SK-N-SH treated with all-trans-retinoic acid at 6 μM for 48 hours (cell line): Measurements from ENCODE around the gene ZNF154.

Experiments used
- ARNTL ChIP-seq: fragments of 450-650 bp; formaldehyde crosslinking; IDR thresholded peaks from 2 replicates; pipeline ENCODE4 v1.5.0; 2020; ENCODE audit warnings: low read depth, mild to moderate bottlenecking, moderate library complexity, borderline replicate concordance
- BACH2 ChIP-seq: fragments of 250-450 bp; sonication (Bioruptor Pico); IDR thresholded peaks from 2 replicates; pipeline ENCODE4 v1.9.0; 2021; ENCODE audit warnings: mild to moderate bottlenecking, borderline replicate concordance
- CREB5 ChIP-seq: fragments of 250-450 bp; sonication (Bioruptor Pico); IDR thresholded peaks from 2 replicates; pipeline ENCODE4 v1.5.1; 2020; ENCODE audit warnings: low read depth, mild to moderate bottlenecking, moderate library complexity
- CSDC2 ChIP-seq: fragments of 250-450 bp; sonication (Bioruptor Pico); IDR thresholded peaks from 2 replicates; pipeline ENCODE4 v1.5.0; 2020; ENCODE audit warnings: mild to moderate bottlenecking, moderate library complexity
- ESRRG ChIP-seq: fragments of 250-450 bp; sonication (Bioruptor Pico); IDR thresholded peaks from 2 replicates; pipeline ENCODE4 v1.6.1; 2021; ENCODE audit warnings: mild to moderate bottlenecking
- OSR1 ChIP-seq: fragments of 250-450 bp; sonication (Bioruptor Pico); IDR thresholded peaks from 2 replicates; pipeline ENCODE4 v1.8.0; 2022; ENCODE audit warnings: moderate library complexity, mild to moderate bottlenecking, inconsistent platforms
- PATZ1 ChIP-seq: fragments of 250-450 bp; sonication (Bioruptor Pico); IDR thresholded peaks from 2 replicates; pipeline ENCODE4 v1.8.0; 2020; ENCODE audit warnings: mild to moderate bottlenecking, moderate library complexity, borderline replicate concordance
- RARB ChIP-seq: fragments of 250-450 bp; sonication (Bioruptor Pico); IDR thresholded peaks from 2 replicates; pipeline ENCODE4 v1.8.0; 2021; ENCODE audit warnings: mild to moderate bottlenecking, moderate library complexity
- SNAI2 ChIP-seq: fragments of 250-450 bp; sonication (Bioruptor Pico); IDR thresholded peaks from 2 replicates; pipeline ENCODE4 v1.5.0; 2020; ENCODE audit warnings: mild to moderate bottlenecking, moderate library complexity
- TCF4 ChIP-seq: fragments of 250-450 bp; sonication (Bioruptor Pico); IDR thresholded peaks from 2 replicates; pipeline ENCODE4 v1.8.0; 2021; ENCODE audit warnings: mild to moderate bottlenecking, moderate library complexity, borderline replicate concordance
- TOX ChIP-seq: fragments of 250-450 bp; sonication (Bioruptor Pico); IDR thresholded peaks from 2 replicates; pipeline ENCODE4 v1.8.0; 2021; ENCODE audit warnings: mild to moderate bottlenecking, moderate library complexity, borderline replicate concordance
- TSHZ2 ChIP-seq: fragments of 250-450 bp; sonication (Bioruptor Pico); IDR thresholded peaks from 2 replicates; pipeline ENCODE4 v1.5.0; 2020; ENCODE audit warnings: mild to moderate bottlenecking, moderate library complexity
- ZFP3 ChIP-seq: fragments of 250-450 bp; sonication (Bioruptor Pico); IDR thresholded peaks from 2 replicates; pipeline ENCODE4 v1.5.0; 2020; ENCODE audit warnings: mild to moderate bottlenecking, moderate library complexity
- ZFP30 ChIP-seq: fragments of 450-650 bp; formaldehyde crosslinking; IDR thresholded peaks from 2 replicates; pipeline ENCODE4 v1.5.0; 2022; ENCODE audit warnings: mild to moderate bottlenecking, moderate library complexity

- no peak for TF ChIP-seq RARB (CRISPR knock-in tag)
- no peak for TF ChIP-seq CREB5 (CRISPR knock-in tag)
- TF ChIP-seq ZFP3, result no peak
- TF ChIP-seq PATZ1 (CRISPR knock-in tag), result no peak
- no peak for TF ChIP-seq OSR1 (CRISPR knock-in tag)
- no peak for TF ChIP-seq TOX
- no peak for TF ChIP-seq BACH2 (CRISPR knock-in tag)
- no peak for TF ChIP-seq TCF4 (CRISPR knock-in tag)
- no peak for TF ChIP-seq ZFP30 (CRISPR knock-in tag)
- TF ChIP-seq TSHZ2 (CRISPR knock-in tag), result no peak
- no peak for TF ChIP-seq ARNTL (CRISPR knock-in tag)
- no peak for TF ChIP-seq CSDC2 (CRISPR knock-in tag)
- no peak for TF ChIP-seq SNAI2 (CRISPR knock-in tag)
- no peak for TF ChIP-seq ESRRG (CRISPR knock-in tag)
Observed at GRCh38 chr19:57748029-57748428, 39.0 kb upstream of the ZNF154 start.
